Keratinocyte (primary cell): ENCODE results near the gene SYNDIG1.

Experiments
- CTCF ChIP-seq, 3 experiments: IDR thresholded peaks in 1 of 3; conservative IDR thresholded peaks in 1 of 3; optimal IDR thresholded peaks in 1 of 3; 2 replicates in 2 of 3; 3 replicates in 1 of 3; pipeline versions ENCODE3 to v1.5.1; 2011; ENCODE audit warnings: low read length in 3 of 3, mild to moderate bottlenecking in 3 of 3, moderate library complexity in 2 of 3, control low read depth in 1 of 3, inconsistent platforms in 1 of 3; ENCODE audit not compliant: insufficient read depth in 2 of 3; ENCODE audit errors: extremely low read depth in 1 of 3
- EZH2 ChIP-seq: IDR thresholded peaks from one replicate; pipeline ENCODE4 v1.6.1; 2012; ENCODE audit warnings: inconsistent platforms, mild to moderate bottlenecking, low read length, moderate library complexity

GRCh38 chr20:24649787-24650490 lies 180.5 kb downstream of the SYNDIG1 start:
- TF ChIP-seq EZH2, result no peak
- TF ChIP-seq CTCF (optimal IDR thresholded peaks at IDR 0.05 in 1 of 3, IDR thresholded peaks at IDR 0.05 in 1 of 3, conservative IDR thresholded peaks at IDR 0.05 in 1 of 3; ENCODE audit: extremely low read depth in 1 of 3, insufficient read depth in 2 of 3, low read length in 3 of 3), result no peak
